ENCODE data around the gene RGSL1.

DNA sequence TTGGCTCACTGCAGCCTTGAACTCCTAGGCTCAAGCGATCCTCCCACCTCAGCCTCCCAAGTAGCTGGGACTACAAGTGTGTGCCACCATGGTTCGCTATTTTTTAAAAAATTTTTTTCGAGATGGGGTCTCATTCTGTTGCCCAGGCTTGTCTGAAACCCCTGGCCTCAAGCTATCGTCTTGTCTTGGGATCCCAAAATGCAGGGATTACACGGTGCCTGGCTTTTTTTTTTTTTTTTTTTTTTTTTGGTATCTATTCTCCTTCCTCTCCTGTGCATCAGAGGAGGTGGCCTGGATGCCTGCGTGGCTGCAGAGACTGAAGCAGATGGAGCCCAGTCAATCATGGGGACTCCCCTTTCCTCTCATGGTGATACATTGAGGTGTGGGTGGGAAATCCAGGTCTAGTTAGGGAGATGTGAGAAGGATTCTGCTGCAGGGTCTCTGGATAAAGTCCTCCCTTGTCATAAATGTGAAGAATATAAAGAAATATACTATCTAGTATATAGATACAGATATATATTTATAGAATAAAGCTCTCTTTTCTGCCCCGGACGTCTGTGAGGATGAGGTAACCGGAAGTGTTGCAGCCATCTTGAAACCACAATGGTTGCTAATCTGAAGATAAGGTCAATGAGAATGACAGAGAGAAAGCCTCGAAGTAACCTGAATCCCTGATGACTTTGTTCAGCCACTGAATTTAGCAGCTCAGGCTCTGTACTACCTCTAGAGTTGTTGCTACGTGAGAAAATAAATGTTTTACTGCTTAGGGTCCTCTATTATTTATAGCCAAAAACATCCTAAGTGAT is 19.5 kb upstream of the RGSL1 start:
- TF ChIP-seq CTCF (conservative IDR thresholded peaks at IDR 0.05; ENCODE audit: low read length) (no peak), EZH2phosphoT487 (IDR thresholded peaks at IDR 0.05; ENCODE audit: borderline replicate concordance, low read depth, low read length) (no peak)

Data from OCI-LY7 (cell line).